NCI-H2171 treated with DMSO at 0.1 percent for 48 hours (cell line): ENCODE results near the gene UNC5C.

Experiments used
- DNase-seq: peaks from one replicate; lab custom pipeline; 2025; lab: John Stamatoyannopoulos, UW

The UNC5C gene

GRCh38 chr4:95343235-95343634, 205.5 kb downstream of the UNC5C start:
- no peak for DNase-seq

GRCh38 chr4:95340191-95340590, 208.6 kb downstream of the UNC5C start:
- no peak for DNase-seq

- no peak for DNase-seq
Observed at GRCh38 chr4:95325665-95326064, 223.1 kb downstream of the UNC5C start.

- no peak for DNase-seq
Observed at GRCh38 chr4:95319169-95319568, 229.6 kb downstream of the UNC5C start.

GRCh38 chr4:95318483-95318882, 230.3 kb downstream of the UNC5C start:
- no peak for DNase-seq

GRCh38 chr4:95318044-95318443, 230.7 kb downstream of the UNC5C start:
- no peak for DNase-seq

- DNase-seq: peak; percentile 2
Observed at GRCh38 chr4:95317085-95317793, 231.5 kb downstream of the UNC5C start.

- DNase-seq: no peak
Observed at GRCh38 chr4:95314573-95314972, 234.2 kb downstream of the UNC5C start.

GRCh38 chr4:95304898-95305297, 243.9 kb downstream of the UNC5C start:
- DNase-seq: no peak

- no peak for DNase-seq
Observed at GRCh38 chr4:95300304-95300703, 248.5 kb downstream of the UNC5C start.

GRCh38 chr4:95296052-95296451, 252.7 kb downstream of the UNC5C start:
- no peak for DNase-seq

- no peak for DNase-seq
Observed at GRCh38 chr4:95295157-95295556, 253.6 kb downstream of the UNC5C start.

- DNase-seq: no peak
Observed at GRCh38 chr4:95294321-95294720, 254.5 kb downstream of the UNC5C start.

- DNase-seq: no peak
Observed at GRCh38 chr4:95293014-95293413, 255.8 kb downstream of the UNC5C start.

- no peak for DNase-seq
Observed at GRCh38 chr4:95290702-95291101, 258.1 kb downstream of the UNC5C start.

- DNase-seq: no peak
Observed at GRCh38 chr4:95289028-95289634, 259.6 kb downstream of the UNC5C start.

GRCh38 chr4:95288552-95288951, 260.2 kb downstream of the UNC5C start:
- DNase-seq: no peak

GRCh38 chr4:95285797-95286196, 263.0 kb downstream of the UNC5C start:
- no peak for DNase-seq

- no peak for DNase-seq
Observed at GRCh38 chr4:95284655-95285054, 264.1 kb downstream of the UNC5C start.

- no peak for DNase-seq
Observed at GRCh38 chr4:95283320-95283719, 265.5 kb downstream of the UNC5C start.

GRCh38 chr4:95272797-95273196, 276.0 kb downstream of the UNC5C start:
- DNase-seq: peak; percentile 67

GRCh38 chr4:95272036-95272435, 276.7 kb downstream of the UNC5C start:
- DNase-seq: no peak

- DNase-seq: peak; percentile 32
Observed at GRCh38 chr4:95268819-95269565, 279.8 kb downstream of the UNC5C start.
